M059J (cell line): Measurements from ENCODE around the gene RFTN1. TPM values are rescaled to one million over a fixed set of nuclear protein-coding genes. Genes with fewer than 3 reads are reported as not detected.

Experiments
- DNase-seq: peaks from one replicate; pipeline ENCODE4 v3.0.0-alpha.2; 2012; ENCODE audit warnings: low read depth
- total RNA-seq: library from RNA; depleted of rRNA; stranded (reverse); fragments of >200 nt; shearing (Covaris generic); gene quantifications from 2 replicates; pipeline ENCODE4 v1.2.3, GENCODE V29; 2014; rRNA removed

Gene RFTN1
- total RNA-seq, 1 experiment from 2014 or later = 39.3 TPM

DNA sequence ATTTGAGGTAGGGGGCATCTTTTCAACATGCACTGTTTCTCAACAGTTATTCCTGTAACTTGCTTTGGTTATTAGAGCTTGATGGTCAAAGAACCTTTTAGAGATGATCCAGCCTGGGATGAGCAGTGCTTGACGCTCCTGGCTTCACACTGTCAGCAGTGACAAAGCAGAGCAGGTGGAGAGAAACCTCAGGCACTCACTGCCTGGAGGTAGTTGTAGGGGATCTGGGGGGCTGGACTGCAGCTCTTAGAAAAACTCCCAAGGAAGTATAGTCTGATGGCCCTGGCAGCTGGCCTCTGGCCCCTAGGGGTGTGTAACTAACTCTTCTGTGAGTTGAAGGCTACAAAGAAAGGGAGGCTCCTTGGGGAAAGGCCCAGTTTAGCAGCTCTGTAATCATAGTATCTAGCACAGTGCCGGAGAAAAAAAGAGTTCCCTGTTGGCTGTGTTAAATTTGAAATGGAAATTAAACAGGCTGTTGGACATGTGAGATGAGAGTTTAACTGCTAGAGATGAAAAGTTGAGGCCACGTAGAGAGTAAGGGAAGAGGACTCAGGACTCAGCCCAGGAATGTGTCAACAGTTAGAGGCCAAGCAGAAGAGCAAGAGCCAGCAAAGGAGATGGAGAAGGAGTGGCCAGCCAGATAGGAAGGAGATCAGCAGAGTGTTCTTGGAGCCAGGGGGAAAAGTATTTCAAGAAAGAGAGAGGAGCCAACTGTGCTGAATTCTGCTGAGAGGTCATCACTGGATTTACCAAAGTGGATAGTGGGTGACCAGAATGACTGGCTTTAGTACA is 234.3 kb downstream of the RFTN1 start:
- no peak for DNase-seq

DNA sequence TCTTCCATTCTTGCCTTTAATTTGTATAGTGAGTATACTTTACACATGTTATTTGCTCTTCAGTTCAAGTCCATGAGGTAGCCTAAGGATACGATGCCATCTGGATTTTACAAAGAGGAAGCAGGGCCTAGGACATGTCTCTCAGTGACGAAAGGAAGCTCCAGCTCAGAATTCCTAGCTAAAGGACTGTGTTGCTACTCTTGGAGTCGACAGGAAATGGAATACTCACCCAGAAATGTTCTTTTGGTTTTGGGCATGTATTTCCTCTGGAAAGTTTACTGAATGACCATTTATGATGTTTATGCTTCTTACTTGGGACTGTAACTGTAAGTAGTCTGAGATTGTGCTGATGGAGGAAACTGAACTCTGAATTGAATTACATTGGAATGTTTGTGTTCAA is 236.0 kb downstream of the RFTN1 start:
- no peak for DNase-seq

- no peak for DNase-seq
Observed at GRCh38 chr3:16273867-16274266, 239.6 kb downstream of the RFTN1 start.

DNA sequence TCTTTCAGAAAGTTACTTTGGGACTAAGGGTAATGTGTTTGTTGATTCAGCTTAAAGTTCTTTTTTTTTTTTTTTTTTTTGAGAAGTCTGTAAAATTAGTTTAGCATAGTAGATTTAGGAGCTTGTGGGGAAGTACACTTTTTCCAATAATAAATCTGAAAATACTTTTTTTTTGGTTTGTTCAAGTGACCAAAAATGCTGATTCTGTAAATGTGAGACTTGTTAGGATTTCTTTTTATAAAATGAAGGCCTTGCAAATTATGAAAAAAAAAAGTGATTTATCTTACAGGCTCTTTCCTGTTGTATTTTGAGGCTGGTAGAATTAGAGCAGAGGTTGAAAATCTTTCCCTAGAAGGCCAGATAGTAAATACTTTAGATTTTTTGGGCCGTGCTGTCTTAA is 240.9 kb downstream of the RFTN1 start:
- no peak for DNase-seq

DNA sequence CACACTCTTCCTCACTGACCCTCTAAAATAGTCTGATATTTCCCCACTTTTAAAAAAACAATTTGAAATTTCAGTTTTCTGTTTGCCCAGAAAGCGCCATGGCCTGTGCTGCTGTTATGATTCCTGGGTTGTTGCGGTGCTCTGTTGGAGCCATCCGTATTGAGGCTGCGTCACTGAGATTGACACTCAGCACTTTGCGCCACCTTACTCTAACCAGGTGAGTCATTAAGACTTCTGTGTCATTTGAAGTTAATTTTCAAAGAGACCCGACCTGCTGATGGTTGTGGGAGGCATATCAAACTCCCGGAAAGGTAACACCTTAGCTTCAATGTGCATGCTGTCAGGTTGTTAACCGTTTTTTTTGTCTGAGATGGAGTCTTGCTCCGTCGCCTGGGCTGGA is 242.6 kb downstream of the RFTN1 start:
- DNase-seq = no peak

DNA sequence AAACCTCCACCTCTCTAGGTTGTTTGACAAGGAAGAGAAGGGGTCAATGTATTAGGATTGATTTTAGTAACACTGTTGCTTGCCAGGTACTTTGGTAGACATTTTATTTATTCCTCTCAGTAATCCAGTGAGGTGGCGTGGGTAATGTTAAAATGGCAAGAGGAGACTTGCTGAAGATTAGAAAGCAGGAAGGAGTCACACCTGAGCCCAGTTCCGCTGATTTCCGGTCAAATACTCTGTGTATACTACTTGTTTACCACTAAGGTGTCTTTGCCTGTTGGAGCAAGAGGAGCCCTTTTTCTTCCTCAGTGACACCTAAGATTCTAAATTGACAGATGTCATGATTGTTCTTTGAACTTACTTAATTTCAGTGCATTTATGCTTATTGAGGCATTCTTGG is 246.8 kb downstream of the RFTN1 start:
- DNase-seq = no peak

Other genes with a start within 250 kb of the RFTN1 start
- gene DPH3, start 248.8 kb downstream of the RFTN1 start, total RNA-seq = 14.3 and 18.5 TPM in 2 replicates
- gene OXNAD1, start 248.5 kb downstream of the RFTN1 start, total RNA-seq = 7.7 and 7.9 TPM in 2 replicates
- not detected in 2 replicates for gene DAZL, start 91.7 kb upstream of the RFTN1 start, total RNA-seq